Tibial nerve (tissue), 4 donors: ENCODE data around the gene HOTAIR.

Experiments used
- CTCF ChIP-seq, 5 experiments: fragments of 200-600 bp in 3 of 5; fragments of 450-650 bp in 2 of 5; sonication (generic) in 3 of 5; IDR thresholded peaks; one replicate each; pipeline ENCODE4 v1.5.1; 2016 to 2019; ENCODE audit warnings: antibody characterized with exemption in 5 of 5, mild to moderate bottlenecking in 3 of 5, moderate library complexity in 2 of 5
- EP300 ChIP-seq, 2 donors: sonication (generic); formaldehyde crosslinking; IDR thresholded peaks; one replicate each; pipeline ENCODE4 v1.6.1; 2017; ENCODE audit warnings: antibody characterized with exemption in 2 of 2, mild to moderate bottlenecking in 1 of 2
- POLR2A ChIP-seq, 2 donors: fragments of 450-650 bp; IDR thresholded peaks; one replicate each; pipeline ENCODE4 v1.6.1; 2017; ENCODE audit warnings: antibody characterized with exemption in 2 of 2, mild to moderate bottlenecking in 2 of 2, moderate library complexity in 2 of 2

- TF ChIP-seq POLR2A (IDR thresholded peaks at IDR 0.05) (no peak), CTCF (IDR thresholded peaks at IDR 0.05) (no peak), EP300 (IDR thresholded peaks at IDR 0.05) (no peak)
Measured at GRCh38 chr12:53928054-53928835, 46.5 kb downstream of the HOTAIR start.
